Measurements from ENCODE around the gene CYTH3.

- TF ChIP-seq CTCF (IDR thresholded peaks at IDR 0.05; ENCODE audit: poor library complexity): no peak
- TF ChIP-seq EZH2phosphoT487 (IDR thresholded peaks at IDR 0.05; ENCODE audit: low read depth, severe bottlenecking, unreplicated experiment): no peak
- TF ChIP-seq EZH2 (IDR thresholded peaks at IDR 0.05; ENCODE audit: borderline replicate concordance): no peak
These were observed 73.5 kb downstream of the CYTH3 start for GRCh38 chr7:6198689-6199595.

Data from hepatocyte (in vitro differentiated cells).